Thyroid gland (tissue), 4 donors: ENCODE measurements around the gene BLACAT1.

ENCODE experiments used
- CTCF ChIP-seq, 6 experiments: fragments of 200-600 bp in 3 of 6; fragments of 450-650 bp in 3 of 6; sonication (generic) in 3 of 6; IDR thresholded peaks; one replicate each; pipeline ENCODE4 v1.5.1; 2016 to 2019; ENCODE audit warnings: antibody characterized with exemption in 6 of 6, mild to moderate bottlenecking in 2 of 6, inconsistent platforms in 1 of 6, moderate library complexity in 1 of 6
- POLR2A ChIP-seq, 2 donors: fragments of 450-650 bp; IDR thresholded peaks; one replicate each; pipeline ENCODE4 v1.6.1; 2017; ENCODE audit warnings: antibody characterized with exemption in 2 of 2, mild to moderate bottlenecking in 2 of 2, moderate library complexity in 1 of 2

- TF ChIP-seq CTCF (IDR thresholded peaks at IDR 0.05) (no peak), POLR2A (IDR thresholded peaks at IDR 0.05) (no peak)
These were observed 20.0 kb upstream of the BLACAT1 start for GRCh38 chr1:205475855-205476254.
